HUES6 (cell line): ENCODE data around the gene PSMB5.

Experiments
- H3K27ac ChIP-seq: 2 replicates; pipeline ENCODE4 v1.7.0; 2013; ENCODE audit warnings: low read depth, mild to moderate bottlenecking, low read length, inconsistent platforms
- H3K27me3 ChIP-seq: 2 replicates; pipeline ENCODE4 v1.6.1; 2013; ENCODE audit warnings: low read length; ENCODE audit not compliant: control insufficient read depth, insufficient read depth
- H3K36me3 ChIP-seq: 2 replicates; pipeline ENCODE4 v1.6.1; 2013; ENCODE audit warnings: low read length; ENCODE audit not compliant: control insufficient read depth, insufficient read depth
- H3K4me1 ChIP-seq: 2 replicates; pipeline ENCODE4 v1.6.1; 2013; ENCODE audit warnings: low read length; ENCODE audit not compliant: control insufficient read depth, insufficient read depth
- H3K4me3 ChIP-seq: 2 replicates; pipeline ENCODE4 v1.5.1; 2013; ENCODE audit warnings: low read depth, low read length
- H3K9ac ChIP-seq: one replicate; pipeline ENCODE4 v1.6.1; 2013; ENCODE audit warnings: mild to moderate bottlenecking, low read length
- H3K9me3 ChIP-seq: 2 replicates; pipeline ENCODE4 v1.6.1; 2013; ENCODE audit warnings: low read depth, low read length; ENCODE audit not compliant: control insufficient read depth, insufficient read depth

PSMB5 gene

DNA sequence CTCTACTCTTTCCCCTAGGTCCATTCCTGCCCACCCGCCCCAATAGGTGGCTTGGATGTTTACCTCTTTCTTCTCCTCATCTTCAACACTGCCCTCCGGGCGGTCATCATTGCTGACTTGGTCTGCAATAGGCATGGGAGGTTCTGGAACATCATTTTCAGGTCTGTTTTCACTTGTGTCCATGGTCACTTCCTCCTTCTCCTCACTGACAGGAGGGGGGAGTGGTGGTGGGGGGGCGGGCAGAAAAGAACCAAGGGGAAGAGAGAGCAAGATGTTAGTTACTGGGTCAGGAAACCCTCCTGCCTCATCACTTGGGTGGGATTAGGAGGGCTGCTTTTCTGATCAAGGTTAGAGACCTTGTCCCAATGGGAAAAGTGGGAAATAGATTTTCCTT lies 34.7 kb upstream of the PSMB5 start:
- no peak overlapping the region for H3K9ac ChIP-seq
- H3K9me3 ChIP-seq = no peaks in the 10 kb centered on the region
- H3K4me3 ChIP-seq = no peak overlapping the region
- H3K27ac ChIP-seq = no peak overlapping the region
- H3K27me3 ChIP-seq = no peaks in the 10 kb centered on the region
- peaks cover 31% of the 10 kb centered on the region for H3K4me1 ChIP-seq
- H3K36me3 ChIP-seq = peaks cover 61% of the 10 kb centered on the region

DNA sequence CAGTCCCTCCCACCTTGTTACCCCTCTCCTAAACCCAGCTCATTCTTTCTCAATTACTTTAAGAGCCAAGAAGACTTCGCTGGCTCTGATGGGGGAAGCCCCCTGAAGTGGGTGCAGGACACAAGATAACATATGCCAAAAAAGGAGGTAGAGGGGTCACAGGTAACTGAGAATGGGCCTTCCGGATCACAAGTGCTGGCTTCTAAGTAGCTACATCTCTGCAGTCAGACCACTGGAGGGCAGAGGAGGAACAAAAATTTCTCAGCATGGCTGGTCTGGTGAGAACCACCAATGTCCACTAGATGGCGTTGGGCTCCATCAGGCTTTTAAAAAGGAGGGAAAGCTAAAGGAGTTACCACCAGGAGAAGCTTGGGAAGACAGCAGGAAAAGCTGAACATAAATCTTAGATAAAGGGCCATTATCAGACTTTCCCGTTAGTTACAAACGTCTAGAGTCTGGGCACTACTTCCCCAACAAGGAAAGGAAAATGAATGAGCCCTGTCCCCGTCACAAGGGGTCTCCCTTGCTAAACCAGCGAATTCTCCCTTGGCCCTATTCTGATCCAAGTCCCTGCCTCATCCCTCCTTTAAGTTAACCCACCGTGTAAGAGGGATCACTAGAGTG lies 34.2 kb upstream of the PSMB5 start:
- Histone ChIP-seq H3K9me3 (no peaks in the 10 kb centered on the region), H3K9ac (no peak overlapping the region), H3K4me3 (no peak overlapping the region), H3K27me3 (no peaks in the 10 kb centered on the region), H3K36me3 (peaks cover 64% of the 10 kb centered on the region), H3K27ac (no peak overlapping the region), H3K4me1 (peaks cover 31% of the 10 kb centered on the region)

DNA sequence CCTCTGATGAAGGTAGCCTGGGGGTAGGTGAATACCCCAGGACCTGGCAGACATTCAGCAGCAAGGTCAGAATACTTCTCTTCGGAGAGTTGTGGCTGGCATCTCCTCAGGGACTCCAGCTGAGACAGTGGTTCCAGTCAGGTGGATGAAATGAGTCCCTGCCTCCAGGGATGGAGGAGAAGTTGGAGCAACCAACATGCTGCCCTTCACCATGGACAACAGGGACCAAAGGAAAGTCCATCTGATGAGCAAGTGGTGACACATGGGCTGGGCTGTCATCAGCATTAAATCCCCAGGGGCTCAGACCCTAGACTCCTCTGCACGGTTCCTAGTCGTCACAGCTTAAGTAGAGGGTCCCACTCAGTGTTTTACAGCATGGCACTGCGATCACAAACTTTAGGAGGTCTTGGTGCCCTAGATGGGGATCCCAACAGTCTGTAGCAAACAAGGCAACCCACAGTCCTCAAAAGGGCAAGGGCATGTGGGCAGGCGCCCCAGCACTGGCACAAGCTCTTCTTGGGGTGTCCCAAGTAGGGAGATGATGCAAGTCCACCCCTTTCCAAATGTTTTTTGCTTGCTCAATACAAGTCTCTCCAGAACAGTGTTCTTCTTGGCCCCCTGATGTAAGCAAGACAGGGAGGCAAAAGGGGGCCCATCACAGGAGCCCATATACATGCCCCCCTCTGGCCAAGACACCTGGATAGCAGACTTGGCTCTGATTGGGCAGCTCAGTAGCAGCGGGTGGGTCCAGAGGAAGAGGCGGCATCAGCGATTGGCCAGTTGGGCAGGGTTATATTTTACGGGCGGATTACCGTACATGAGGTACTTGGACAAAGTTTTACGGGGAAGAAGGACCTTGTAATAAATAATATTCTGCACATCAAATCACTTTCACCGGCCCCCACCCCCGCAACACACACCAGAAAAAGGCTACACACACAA lies 33.4 kb upstream of the PSMB5 start:
- Histone ChIP-seq H3K9ac (no peak overlapping the region), H3K4me3 (no peak overlapping the region), H3K36me3 (peaks cover 70% of the 10 kb centered on the region), H3K4me1 (peaks cover 31% of the 10 kb centered on the region), H3K27me3 (no peaks in the 10 kb centered on the region), H3K9me3 (no peaks in the 10 kb centered on the region), H3K27ac (no peak overlapping the region)

DNA sequence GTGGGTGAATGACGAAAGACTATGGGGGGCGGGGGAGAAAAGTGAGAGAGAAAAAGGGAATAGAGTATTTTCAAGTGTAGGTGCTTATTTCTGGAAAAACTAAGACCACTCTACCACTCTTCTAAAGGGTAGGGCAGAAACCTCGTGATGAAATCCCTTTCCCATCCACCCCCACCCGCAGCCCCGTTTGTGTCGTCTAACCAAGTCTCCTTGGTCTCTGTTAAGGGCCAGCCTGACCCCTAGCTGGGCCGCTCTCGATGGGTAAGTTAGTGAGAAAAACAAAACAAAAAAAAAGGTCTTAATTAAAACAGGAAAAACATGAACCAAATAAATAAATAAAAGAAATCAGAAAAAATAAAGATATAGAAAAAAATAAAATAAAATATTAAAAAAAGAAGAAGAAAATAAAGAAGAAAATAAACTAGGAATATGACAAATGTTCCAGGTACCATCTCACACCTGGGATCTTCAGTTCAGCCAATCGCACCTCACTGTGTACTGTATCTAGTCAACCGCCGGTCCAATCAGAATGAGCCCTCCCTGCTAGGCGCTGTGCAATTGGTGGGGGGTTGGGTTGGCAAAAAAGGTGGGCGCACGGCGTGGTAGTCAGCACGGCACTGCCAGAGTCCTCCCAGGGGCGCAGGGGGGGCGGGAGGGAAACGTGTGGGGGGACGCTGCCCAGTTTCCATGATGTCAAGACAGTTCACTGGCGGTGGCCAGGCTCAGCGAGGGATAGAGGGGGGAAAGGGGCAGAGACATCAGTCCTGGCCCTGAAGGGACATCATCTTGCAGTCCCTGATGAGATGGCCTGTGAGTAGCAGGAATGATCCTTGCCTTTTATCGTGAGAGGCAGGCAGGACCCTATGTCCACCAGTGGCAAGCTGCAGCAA lies 32.4 kb upstream of the PSMB5 start:
- no peak overlapping the region for H3K4me3 ChIP-seq
- H3K4me1 ChIP-seq = peaks cover 29% of the 10 kb centered on the region
- H3K27me3 ChIP-seq = no peaks in the 10 kb centered on the region
- H3K9me3 ChIP-seq = no peaks in the 10 kb centered on the region
- no peak overlapping the region for H3K9ac ChIP-seq
- peaks cover 70% of the 10 kb centered on the region for H3K36me3 ChIP-seq
- H3K27ac ChIP-seq = no peak overlapping the region

DNA sequence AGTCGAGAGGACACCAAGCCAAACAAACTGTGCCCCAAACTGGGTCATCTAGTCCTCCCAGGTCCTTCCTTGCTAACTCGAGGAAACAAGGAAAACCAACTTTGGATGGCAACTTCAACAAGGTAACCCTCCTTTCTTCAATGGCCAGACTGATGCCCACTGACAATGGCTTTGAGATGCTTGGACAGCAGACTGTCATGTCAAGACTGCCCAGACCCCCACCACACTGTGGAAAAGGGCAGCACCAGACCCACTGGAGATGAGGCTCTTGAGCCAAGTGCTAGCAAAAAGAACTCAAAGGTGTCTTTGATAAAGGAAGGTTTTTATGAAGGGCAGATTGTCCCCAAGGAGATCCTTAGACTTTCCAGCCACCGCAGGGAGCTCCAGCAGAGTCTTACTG lies 31.7 kb upstream of the PSMB5 start:
- no peaks in the 10 kb centered on the region for H3K27me3 ChIP-seq
- H3K27ac ChIP-seq = no peak overlapping the region
- no peak overlapping the region for H3K4me3 ChIP-seq
- H3K9me3 ChIP-seq = no peaks in the 10 kb centered on the region
- peaks cover 25% of the 10 kb centered on the region; the same call in 1 of the 2 replicates for H3K4me1 ChIP-seq
- no peak overlapping the region for H3K9ac ChIP-seq
- H3K36me3 ChIP-seq = peaks cover 75% of the 10 kb centered on the region

DNA sequence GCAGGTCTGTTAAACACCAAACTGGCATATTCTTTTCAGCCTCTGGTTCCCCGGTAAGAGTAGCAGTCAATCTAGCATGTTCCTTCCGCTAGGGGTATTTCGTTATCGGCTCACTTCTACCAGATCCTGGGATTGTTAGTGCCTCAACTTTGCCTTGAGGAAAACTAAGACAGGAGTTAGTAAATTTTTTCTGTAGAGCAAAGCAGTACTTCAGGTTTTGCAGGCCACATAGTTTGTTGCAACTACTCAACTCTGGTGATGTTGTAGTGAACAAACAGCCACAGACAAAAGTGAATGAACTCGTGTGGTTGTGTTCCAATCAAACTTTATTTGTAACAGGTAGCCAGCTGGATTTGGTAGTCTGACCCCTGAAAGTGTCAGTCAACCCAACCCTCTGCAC lies 28.9 kb upstream of the PSMB5 start:
- Histone ChIP-seq H3K36me3 (peaks cover 95% of the 10 kb centered on the region), H3K9ac (no peak overlapping the region), H3K27me3 (no peaks in the 10 kb centered on the region), H3K27ac (no peak overlapping the region), H3K4me1 (peaks cover 10% of the 10 kb centered on the region; the same call in 1 of the 2 replicates), H3K4me3 (no peak overlapping the region), H3K9me3 (no peaks in the 10 kb centered on the region)

DNA sequence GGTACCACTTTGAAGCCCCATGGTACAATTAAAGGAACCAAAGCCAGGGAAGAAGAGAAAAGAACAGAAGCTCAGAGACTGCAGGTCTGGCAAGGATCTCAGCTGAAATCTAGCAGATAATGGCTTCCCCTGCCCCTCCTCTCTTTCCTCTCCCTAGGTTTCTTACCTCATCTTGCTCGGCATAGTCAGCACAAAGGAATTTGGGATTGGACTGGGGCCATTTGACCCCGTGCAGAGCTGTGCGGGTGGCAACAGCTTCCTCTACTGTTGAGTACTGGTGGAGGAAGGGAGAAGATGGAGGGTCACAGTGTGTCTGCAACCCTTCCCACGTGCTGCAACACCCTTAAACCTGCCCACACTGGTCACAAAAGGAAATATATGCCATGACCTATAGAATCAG lies 27.3 kb upstream of the PSMB5 start:
- Histone ChIP-seq H3K4me1 (peaks cover 9% of the 10 kb centered on the region; the same call in 1 of the 2 replicates), H3K9me3 (no peaks in the 10 kb centered on the region), H3K4me3 (no peak overlapping the region), H3K36me3 (peaks cover 82% of the 10 kb centered on the region), H3K9ac (peak overlapping the region; percentile 17), H3K27ac (peak overlapping the region; percentile 65; the same call in 1 of the 2 replicates), H3K27me3 (peaks cover under 1% of the 10 kb centered on the region; the same call in 1 of the 2 replicates)

DNA sequence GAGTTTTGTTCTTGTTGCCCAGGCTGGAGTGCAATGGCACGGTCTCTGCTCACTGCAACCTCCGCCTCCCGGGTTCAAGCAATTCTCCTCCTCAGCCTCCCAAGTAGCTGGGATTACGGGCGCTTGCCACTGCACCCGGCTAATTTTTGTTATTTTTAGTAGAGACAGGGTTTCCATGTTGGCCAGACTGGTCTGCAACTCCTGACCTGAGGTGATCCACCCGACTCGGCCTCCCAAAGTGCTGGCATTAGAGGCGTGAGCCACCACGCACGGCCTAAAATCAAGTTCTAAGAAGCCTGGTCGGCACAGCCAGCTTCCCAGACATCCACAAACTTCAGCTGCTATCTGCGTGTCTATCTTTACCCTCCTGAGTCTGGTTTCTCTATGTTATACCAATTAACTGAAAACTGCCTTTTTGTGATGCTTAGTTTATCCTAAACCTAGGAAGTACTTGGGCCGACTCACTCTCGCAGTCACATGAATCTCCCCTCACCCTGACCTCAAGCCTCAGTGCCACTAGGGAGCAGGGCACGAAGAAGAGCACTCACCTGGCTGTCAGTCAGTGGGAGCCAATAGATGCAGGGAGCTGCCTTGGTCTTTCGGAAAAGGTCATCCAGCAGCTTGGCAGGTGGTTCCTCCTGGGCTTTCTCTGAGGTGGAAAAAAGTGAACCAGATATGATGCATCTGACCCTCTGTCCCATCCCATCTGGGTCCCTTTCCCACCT lies 26.0 kb upstream of the PSMB5 start:
- peaks cover 21% of the 10 kb centered on the region for H3K4me1 ChIP-seq
- H3K9me3 ChIP-seq = no peaks in the 10 kb centered on the region
- H3K27me3 ChIP-seq = peaks cover 4% of the 10 kb centered on the region; the same call in 1 of the 2 replicates
- no peak overlapping the region for H3K9ac ChIP-seq
- H3K4me3 ChIP-seq = no peak overlapping the region
- peaks cover 70% of the 10 kb centered on the region for H3K36me3 ChIP-seq
- H3K27ac ChIP-seq = no peak overlapping the region

DNA sequence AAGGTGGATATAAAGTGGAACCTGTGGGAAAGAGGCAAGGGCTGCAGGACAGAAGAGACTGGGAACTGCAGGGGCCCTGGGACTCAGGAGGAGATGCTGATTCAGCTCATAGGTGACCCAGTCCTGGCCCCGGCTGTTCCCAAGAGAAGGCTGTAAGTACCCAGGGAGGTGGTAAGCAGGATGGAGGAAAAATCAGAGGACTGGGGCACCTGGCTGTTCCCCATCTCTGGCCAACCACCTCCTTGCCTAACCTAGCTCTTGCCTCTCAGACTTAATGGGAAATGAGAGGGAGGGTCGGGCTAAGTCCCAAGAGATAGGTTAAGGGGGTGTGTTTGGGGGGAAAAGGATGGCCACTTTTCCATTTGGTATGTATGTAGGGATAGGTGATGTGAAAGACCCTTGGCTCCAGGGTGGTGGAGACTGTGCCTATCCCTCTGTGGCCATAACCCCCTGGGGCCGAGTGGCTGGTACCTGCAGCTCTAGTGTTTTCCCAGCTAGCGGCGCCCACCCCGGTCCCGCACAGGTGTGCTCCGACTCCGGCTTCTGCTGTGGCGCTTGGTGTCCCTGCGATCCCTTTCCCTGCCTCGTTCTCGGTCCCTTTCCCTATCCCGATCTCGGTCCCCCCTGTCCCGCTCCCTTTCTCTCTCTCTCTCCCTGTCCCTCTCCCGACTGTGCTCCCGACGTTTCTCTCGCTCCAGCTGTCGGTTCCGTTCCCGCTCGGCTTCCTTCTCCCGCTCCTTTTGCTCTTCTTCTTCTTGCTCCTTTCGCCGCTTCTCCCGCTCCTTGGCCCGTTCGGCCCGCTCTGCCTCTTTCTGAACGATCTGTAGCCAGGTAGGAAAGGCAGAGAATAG lies 24.2 kb upstream of the PSMB5 start:
- Histone ChIP-seq H3K9ac (no peak overlapping the region), H3K27me3 (peaks cover 4% of the 10 kb centered on the region; the same call in 1 of the 2 replicates), H3K9me3 (no peaks in the 10 kb centered on the region), H3K4me1 (peaks cover 22% of the 10 kb centered on the region), H3K27ac (no peak overlapping the region), H3K4me3 (no peak overlapping the region), H3K36me3 (peaks cover 55% of the 10 kb centered on the region)
